ENCODE data around the gene NASP.

GRCh38 chr1:45622524-45623394 is 38.9 kb downstream of the NASP start:
- TF ChIP-seq POLR2AphosphoS5 (IDR thresholded peaks at IDR 0.05) (peak in 1 of 4 donors; percentile 21), CTCF (IDR thresholded peaks at IDR 0.05) (no peak)

Measured in sigmoid colon (tissue), 4 donors.